GM12891 (cell line): Measurements from ENCODE around the gene C9orf43.

Source experiments
- POLR2A ChIP-seq: IDR thresholded peaks from 2 replicates; pipeline ENCODE4 v1.6.1; 2011; ENCODE audit warnings: low read depth, low read length, control low read depth
- POLR2AphosphoS5 ChIP-seq: IDR thresholded peaks from 2 replicates; pipeline ENCODE4 v1.6.1; 2011; ENCODE audit warnings: low read depth, low read length, control low read depth
- TAF1 ChIP-seq: IDR thresholded peaks from 2 replicates; pipeline ENCODE4 v1.6.1; 2011; ENCODE audit warnings: low read depth, low read length, control low read depth

DNA sequence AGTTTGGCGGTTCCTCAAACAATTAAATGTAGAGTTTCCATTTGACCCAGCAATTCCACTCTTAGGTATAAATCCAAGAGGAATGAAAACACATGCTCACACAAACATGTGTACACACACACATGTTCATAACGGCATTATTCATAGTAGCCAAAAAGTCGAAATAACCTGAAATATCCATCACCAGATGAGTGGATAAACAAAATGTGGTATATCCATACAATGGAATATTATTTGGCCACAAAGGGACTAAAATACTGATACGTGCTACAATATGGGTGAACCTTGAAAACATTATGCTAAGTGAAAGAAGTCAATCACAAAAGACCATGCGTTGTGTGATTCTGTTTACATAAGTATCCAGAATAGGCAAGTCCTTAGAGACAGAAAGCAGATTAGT lies 61.7 kb downstream of the C9orf43 start:
- TF ChIP-seq POLR2AphosphoS5: no peak
- TF ChIP-seq TAF1: no peak
- TF ChIP-seq POLR2A: no peak
